Measurements from ENCODE around the gene CCDC88A.
"Not testable (repeated sequence)": the region's sequence is repeated elsewhere in the genome, so short reads cannot be mapped to it uniquely, and the experiment has no call there.

The CCDC88A gene

GRCh38 chr2:55422876-55423665 is 3.4 kb upstream of the CCDC88A start:
- no peak for DNase-seq

DNA sequence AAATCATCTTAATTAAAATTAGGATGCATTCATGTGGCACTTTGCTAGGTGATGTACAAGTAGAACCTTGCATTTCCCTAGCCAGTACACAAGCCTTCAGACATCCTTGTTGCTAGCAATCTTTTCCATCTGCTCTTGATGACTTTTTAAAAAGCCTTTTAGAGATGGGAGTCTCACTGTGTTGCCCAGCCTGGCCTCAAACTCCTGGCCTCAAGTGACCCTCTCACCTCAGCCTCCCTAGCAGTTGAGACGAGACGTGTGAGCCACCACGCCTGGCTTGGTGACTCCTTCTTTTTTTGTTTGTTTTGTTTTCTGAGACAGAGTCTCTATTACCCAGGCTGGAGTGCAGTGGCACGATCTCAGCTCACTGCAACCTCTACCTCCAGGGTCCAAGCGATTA is 1.7 kb upstream of the CCDC88A start:
- DNase-seq: no peak

- DNase-seq: no peak
Measured at GRCh38 chr2:55420871-55421270, 1.2 kb upstream of the CCDC88A start.

DNA sequence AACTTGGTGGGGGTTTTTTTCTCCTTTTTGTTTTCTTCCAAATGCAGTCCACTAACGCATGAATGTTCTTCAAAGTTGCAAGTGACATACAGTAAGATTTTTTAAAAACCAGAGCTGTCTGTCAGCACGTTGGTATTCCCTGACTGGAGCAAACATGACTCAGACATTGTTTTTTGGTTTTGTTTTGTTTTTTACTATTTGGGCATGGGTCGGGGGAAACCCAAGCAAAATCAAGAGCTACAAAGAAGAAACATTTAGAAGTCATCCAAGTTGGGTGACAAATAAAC is 726 bp upstream of the CCDC88A start:
- no peak for DNase-seq

DNA sequence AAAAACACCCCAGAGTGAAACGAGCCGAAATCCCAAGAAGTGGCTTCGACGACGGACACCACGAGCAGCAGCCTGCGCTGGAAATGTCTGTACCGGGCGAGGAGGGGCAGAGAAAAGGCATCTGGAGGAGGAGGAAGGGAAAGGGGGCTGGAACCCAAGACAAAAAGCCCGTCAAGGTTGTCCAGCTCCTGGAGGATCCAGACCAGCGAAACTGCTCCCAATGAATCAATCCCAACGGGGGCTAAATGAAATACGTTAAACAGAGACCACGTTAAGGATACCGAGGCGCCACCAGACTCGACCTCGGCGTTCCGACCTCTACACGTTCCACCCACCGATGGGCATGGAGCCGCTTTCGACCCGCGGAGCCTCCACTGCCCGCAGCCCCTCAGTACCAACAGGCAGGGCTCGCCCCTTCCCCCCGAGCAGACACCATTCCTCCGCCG is 400 bp downstream of the CCDC88A start:
- DNase-seq: peak; percentile 16

DNA sequence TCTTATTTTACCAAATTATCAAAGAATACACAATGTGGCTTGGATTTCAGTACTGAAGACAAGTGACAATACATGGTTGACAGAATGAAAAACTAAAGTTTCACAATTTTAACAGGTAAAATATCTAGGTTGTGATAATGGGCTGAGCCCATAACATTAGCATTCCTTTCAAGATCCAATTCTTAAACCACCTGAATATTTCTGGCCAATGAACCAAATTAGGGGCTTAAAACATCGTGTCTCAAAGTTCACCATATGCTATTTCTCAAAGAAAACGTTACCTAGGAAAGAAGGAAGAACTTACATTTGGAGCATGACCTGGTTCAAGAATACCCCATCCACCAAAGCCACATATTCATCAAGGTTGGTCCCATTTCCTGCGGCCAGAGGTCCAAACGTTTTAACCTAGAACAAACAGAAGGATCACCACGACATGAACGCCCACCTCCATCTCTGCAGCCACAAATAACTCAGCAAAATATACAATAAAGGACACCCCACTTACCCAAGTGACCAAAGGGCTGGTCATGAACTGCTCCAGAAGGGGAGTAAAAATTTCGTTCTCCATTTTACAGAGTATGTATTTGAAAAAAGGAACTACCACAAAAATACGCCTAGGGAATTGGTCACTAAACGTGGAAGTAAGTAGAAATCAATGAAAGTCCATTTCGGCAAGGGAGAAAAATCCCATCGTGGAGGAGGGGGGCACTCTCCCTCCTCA is 984 bp downstream of the CCDC88A start:
- no peak for DNase-seq

DNA sequence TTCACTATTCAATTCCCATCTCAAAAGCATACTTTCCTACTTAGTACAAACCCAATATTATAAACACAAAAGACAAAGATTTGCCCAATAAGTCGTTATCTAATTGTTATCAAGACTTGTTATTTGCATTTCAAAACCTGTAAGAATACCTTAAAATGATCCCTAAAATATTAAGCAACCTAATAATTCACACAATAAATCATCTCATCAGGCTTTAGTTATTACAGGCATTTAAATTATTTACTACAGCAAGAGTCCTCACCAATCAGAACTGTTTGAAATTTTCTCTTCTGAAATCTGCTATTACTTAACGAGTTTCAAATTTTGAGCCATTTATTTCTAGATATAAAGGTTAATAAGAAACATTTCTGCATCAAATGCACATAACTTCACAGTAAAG is 1.6 kb downstream of the CCDC88A start:
- DNase-seq: no peak

GRCh38 chr2:55416786-55417568 is 2.7 kb downstream of the CCDC88A start:
- no peak for DNase-seq

- no peak for DNase-seq
Measured at GRCh38 chr2:55415300-55415699, 4.4 kb downstream of the CCDC88A start.

GRCh38 chr2:55408918-55409868 is 10.5 kb downstream of the CCDC88A start:
- no peak for DNase-seq

DNA sequence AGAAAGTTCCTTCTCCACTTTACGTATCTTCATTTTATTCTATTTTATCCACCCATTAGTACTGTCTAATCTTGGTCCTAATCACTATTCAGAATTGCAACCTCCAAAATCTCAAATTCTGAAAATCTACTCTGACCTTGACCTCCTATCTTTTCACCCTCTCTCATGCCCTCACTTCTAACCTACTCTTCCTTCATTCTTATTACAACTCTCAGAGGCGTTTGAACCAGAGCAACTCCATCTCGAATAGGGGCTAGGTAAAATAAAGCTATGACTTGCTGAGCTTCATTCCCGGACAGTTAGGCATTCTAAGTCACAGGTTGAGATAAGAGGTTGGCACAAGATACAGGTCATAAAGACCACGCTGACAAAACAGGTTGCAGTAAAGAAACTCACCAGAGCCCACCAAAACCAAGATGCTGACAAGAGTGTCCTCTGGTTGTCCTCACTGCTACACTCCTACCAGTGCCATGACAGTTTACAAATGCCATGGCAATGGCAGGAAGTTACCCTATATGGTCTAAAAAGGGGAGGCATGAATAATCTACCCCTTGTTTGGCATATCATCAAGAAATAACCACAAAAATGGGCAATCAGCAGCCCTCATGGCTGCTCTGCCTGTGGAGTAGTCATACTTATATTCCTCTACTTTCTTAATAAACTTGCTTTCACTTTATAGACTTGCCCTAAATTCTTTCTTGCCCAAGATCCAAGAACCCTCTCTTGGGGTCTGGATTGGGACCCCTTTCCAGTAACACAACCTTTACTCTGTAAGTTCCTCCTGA is 11.4 kb downstream of the CCDC88A start:
- DNase-seq: no peak

GRCh38 chr2:55405116-55405515 is 14.5 kb downstream of the CCDC88A start:
- DNase-seq: no peak

DNA sequence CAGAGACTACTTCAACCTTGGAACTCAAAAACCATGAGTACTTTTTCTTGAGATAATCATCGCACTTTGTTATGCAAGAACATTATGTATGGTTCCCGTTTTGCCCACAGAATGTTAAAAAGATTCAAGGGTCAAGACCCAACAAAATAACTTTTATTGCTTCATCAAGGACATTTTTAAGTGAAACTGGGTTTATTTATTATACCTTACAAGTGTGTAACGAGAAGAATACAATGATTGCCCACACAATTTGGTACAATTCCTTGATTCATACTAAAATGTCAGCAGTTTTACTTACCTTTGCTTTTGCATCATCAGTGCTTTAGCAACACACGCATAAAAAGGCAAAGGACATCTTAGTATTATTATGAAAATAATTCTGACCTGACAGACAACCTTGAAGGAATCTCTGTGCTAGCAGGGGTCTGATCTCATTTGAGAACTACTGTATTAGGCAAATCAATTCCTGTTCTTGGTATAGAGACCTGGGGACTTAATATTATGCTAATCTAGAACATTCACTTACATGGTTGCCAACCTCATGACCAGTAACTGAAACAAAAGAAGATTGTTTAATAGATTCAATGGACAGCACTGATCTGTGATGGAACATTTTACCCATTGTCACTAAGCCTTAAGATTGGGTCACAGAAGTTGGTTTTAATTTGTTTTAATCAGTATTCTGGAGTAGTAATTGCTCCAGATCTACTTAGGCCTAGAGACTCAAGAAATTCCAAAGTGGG is 16.2 kb downstream of the CCDC88A start:
- DNase-seq: no peak

- DNase-seq: no peak
Measured at GRCh38 chr2:55401124-55401523, 18.5 kb downstream of the CCDC88A start.

DNA sequence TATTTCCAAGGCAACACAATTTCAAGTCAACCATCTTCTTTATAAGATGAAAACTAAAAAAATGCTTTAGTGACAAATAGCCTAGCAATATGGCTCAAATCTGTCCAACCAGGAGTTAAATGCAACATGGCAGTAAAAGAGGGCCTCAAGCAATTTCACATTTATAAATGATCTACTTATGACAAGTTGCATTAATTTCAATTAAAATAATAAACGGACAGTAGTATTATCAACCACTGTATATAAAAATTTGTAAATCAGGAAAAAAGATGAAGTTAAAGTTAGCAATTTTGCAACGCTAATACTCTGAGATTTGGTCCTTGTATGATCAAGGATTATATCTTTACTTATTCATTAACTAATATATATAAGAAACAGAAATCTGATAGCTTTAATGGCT is 19.3 kb downstream of the CCDC88A start:
- no peak for DNase-seq

DNA sequence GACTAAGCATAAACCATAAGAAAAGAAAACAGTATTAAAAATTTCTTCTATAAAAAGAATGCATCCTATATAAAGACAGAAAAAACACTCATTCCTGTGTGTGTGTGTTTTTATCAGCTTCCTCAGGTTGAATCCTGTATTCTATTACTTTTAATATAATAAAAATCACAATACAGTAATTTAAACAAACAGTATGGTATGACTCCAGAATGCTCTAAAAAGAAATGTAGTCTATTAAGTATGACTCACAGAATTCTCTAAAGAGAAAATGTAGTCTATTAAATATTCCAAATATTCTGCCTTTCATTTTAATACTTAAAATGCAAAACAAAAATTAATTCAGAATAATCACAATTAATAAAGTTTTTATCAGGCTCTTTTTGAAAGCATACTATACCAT is 19.8 kb downstream of the CCDC88A start:
- no peak for DNase-seq

- no peak for DNase-seq
Measured at GRCh38 chr2:55395724-55396605, 23.7 kb downstream of the CCDC88A start.

- no peak for DNase-seq
Measured at GRCh38 chr2:55391615-55392242, 27.9 kb downstream of the CCDC88A start.

GRCh38 chr2:55391155-55391554 is 28.5 kb downstream of the CCDC88A start:
- DNase-seq: no peak

DNA sequence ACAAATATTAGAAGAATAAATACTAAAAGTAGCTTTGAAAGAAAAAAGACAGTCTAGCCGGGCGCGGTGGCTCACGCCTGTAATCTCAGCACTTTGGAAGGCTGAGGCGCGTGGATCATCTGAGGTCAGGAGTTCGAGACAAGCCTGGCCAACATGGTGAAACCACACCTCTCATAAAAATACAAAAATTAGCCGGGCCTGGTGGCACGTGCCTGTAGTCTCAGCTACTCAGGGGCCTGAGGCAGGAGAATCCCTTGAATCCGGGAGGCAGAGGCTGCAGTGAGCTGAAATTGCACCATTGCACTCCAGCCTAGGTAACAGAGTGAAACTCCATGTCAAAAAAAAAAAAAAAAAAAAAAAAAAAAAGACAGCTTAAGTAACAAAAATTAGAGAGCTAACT is 34.1 kb downstream of the CCDC88A start:
- not testable (repeated sequence) for DNase-seq

Data from activated naive CD4-positive, alpha-beta T cell treated with anti-CD3 and anti-CD28 coated beads, Interleukin-2, amount 50 U/mL, for 16 hours (primary cell).